OCI-LY7 (cell line): ENCODE measurements around the gene GPRIN3.

Experiments
- EZH2phosphoT487 ChIP-seq: fragments of 200-600 bp; sonication (generic); IDR thresholded peaks from 2 replicates; pipeline ENCODE4 v1.6.1; 2018; ENCODE audit warnings: low read depth, borderline replicate concordance, mild to moderate bottlenecking, mixed run types, antibody characterized with exemption, low read length, moderate library complexity, mixed read lengths
- TF ChIP-seq, protein P1 (sequence below): fragments of 200-600 bp; sonication (generic); conservative IDR thresholded peaks from 2 replicates; pipeline ENCODE4 v1.5.1; 2014; ENCODE audit warnings: mild to moderate bottlenecking, antibody characterized with exemption, low read length, moderate library complexity, mixed read lengths

DNA sequence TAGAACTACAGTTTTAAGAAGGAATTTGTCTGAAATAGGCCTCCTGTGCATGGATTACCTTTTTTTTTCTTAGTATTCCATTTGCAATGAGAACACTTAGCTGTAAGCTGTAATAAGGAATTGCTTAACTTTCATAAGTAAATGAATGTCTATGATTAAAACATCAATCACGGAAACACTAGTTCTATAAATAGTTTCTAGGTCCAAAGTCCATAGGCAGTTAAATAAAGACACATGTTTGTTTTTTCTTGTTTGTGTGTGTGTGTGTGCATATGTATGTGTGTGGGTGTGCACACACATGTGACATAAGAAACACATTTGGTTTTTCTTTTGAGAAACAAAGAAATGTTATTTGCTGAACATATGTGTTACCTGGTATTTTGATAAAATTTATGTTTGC lies 11.2 kb downstream of the GPRIN3 start:
- TF ChIP-seq, protein P1, sequence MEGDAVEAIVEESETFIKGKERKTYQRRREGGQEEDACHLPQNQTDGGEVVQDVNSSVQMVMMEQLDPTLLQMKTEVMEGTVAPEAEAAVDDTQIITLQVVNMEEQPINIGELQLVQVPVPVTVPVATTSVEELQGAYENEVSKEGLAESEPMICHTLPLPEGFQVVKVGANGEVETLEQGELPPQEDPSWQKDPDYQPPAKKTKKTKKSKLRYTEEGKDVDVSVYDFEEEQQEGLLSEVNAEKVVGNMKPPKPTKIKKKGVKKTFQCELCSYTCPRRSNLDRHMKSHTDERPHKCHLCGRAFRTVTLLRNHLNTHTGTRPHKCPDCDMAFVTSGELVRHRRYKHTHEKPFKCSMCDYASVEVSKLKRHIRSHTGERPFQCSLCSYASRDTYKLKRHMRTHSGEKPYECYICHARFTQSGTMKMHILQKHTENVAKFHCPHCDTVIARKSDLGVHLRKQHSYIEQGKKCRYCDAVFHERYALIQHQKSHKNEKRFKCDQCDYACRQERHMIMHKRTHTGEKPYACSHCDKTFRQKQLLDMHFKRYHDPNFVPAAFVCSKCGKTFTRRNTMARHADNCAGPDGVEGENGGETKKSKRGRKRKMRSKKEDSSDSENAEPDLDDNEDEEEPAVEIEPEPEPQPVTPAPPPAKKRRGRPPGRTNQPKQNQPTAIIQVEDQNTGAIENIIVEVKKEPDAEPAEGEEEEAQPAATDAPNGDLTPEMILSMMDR: no peak
- no peak for TF ChIP-seq EZH2phosphoT487
